HFF-Myc (cell line): ENCODE results near the gene CCDC192.

Experiments used
- DNase-seq: peaks from one replicate; pipeline ENCODE4 v3.0.0-alpha.2; 2011; ENCODE audit warnings: low read depth; ENCODE audit errors: extremely low read depth
- H3K4me3 ChIP-seq: replicated peaks from 2 replicates; pipeline ENCODE4 v1.5.1; 2011; ENCODE audit warnings: low read depth, mild to moderate bottlenecking, control low read depth, low read length
- CTCF ChIP-seq: IDR thresholded peaks from 2 replicates; pipeline ENCODE4 v1.5.1; 2012; ENCODE audit warnings: mild to moderate bottlenecking, low read depth, low read length, control low read depth; ENCODE audit errors: missing control alignments

The CCDC192 gene

DNA sequence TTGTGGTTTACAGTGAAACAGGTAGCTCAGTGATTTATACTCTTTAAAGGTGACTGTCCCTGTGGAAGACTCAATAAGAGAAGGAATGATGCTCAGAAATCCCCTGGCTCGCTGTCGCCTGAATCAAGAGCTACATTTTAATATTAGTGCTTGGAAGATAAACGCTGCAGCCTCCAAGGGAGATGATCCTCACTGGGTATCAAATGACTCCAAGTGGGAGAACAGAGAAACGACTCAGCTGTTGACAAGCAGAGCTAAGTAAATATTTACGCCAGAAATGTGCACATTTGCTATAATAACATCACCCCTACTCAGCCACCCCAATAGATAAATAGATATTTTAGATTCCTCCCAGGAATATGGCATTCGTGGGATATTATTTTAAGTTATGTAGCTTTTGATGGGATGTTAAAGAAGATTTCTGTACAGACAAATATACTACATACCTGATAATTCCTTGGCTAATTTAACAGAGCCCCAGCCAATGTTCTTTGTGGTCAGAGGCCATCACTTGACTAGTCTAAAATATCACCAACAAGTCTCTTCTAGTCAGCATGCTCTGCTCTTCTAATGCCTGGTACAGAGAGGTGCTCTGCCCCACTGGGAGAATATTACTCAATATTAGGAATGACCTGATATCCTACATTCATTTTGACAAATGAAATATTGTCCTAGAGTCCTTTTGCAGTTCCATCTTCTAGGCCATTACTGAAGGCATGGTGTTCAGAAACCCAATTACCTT lies 18.3 kb upstream of the CCDC192 start:
- H3K4me3 ChIP-seq = no peak overlapping the region
- DNase-seq = no peak
- TF ChIP-seq CTCF = no peak

- DNase-seq = no peak
- H3K4me3 ChIP-seq = no peak overlapping the region
- no peak for TF ChIP-seq CTCF
Measured at GRCh38 chr5:127685662-127686061, 17.5 kb upstream of the CCDC192 start.

GRCh38 chr5:127686424-127686823 lies 16.8 kb upstream of the CCDC192 start:
- TF ChIP-seq CTCF = no peak
- H3K4me3 ChIP-seq = no peak overlapping the region
- DNase-seq = no peak

GRCh38 chr5:127694518-127695171 lies 8.5 kb upstream of the CCDC192 start:
- H3K4me3 ChIP-seq = no peak overlapping the region
- DNase-seq = no peak
- TF ChIP-seq CTCF = no peak

GRCh38 chr5:127695346-127695745 lies 7.8 kb upstream of the CCDC192 start:
- no peak overlapping the region for H3K4me3 ChIP-seq
- TF ChIP-seq CTCF = no peak
- DNase-seq = no peak

- H3K4me3 ChIP-seq = no peak overlapping the region
- peak; percentile 19 for DNase-seq
Measured at GRCh38 chr5:127696683-127697082, 6.5 kb upstream of the CCDC192 start.

More at GRCh38 chr5:127696683-127697082, 6.5 kb upstream of the CCDC192 start:
- no peak for TF ChIP-seq CTCF
